NCI-H2196 treated with DMSO at 0.1 percent for 48 hours (cell line): ENCODE data around the gene RAB40AL.
A peak's percentile ranks its signal among the peaks of the same experiment; 100 is the strongest.
"Not testable (repeated sequence)": the region's sequence is repeated elsewhere in the genome, so short reads cannot be mapped to it uniquely, and the experiment has no call there.

Source experiments
- DNase-seq: peaks from one replicate; lab custom pipeline; 2025; ENCODE audit not compliant: unreplicated experiment; lab: John Stamatoyannopoulos, UW

The RAB40AL gene

GRCh38 chrX:102936972-102937371 lies at the start of gene RAB40AL:
TSS of gene RAB40AL (plus strand) at chrX:102937272. CDS start at chrX:102937319, 47 bp downstream.
- not testable (repeated sequence) for DNase-seq

- no peak for DNase-seq
Observed at GRCh38 chrX:102887687-102888086, 49.4 kb upstream of the RAB40AL start.

GRCh38 chrX:102892103-102892502 lies 45.0 kb upstream of the RAB40AL start:
- DNase-seq = no peak

GRCh38 chrX:102899940-102900916 lies 36.8 kb upstream of the RAB40AL start:
- DNase-seq = no peak

- DNase-seq = no peak
Observed at GRCh38 chrX:102902355-102902754, 34.7 kb upstream of the RAB40AL start.

GRCh38 chrX:102930990-102931756 lies 5.9 kb upstream of the RAB40AL start:
- DNase-seq = no peak

GRCh38 chrX:102934624-102935023 lies 2.4 kb upstream of the RAB40AL start:
- no peak for DNase-seq

GRCh38 chrX:102950908-102951866 lies 14.1 kb downstream of the RAB40AL start:
- peak; percentile 4 for DNase-seq

- no peak for DNase-seq
Observed at GRCh38 chrX:102957751-102958150, 20.7 kb downstream of the RAB40AL start.

GRCh38 chrX:102958794-102959193 lies 21.7 kb downstream of the RAB40AL start:
- no peak for DNase-seq

- no peak for DNase-seq
Observed at GRCh38 chrX:102959471-102959870, 22.4 kb downstream of the RAB40AL start.

GRCh38 chrX:102963955-102964354 lies 26.9 kb downstream of the RAB40AL start:
- no peak for DNase-seq

- DNase-seq = no peak
Observed at GRCh38 chrX:102964940-102965339, 27.9 kb downstream of the RAB40AL start.

- no peak for DNase-seq
Observed at GRCh38 chrX:102966701-102967100, 29.6 kb downstream of the RAB40AL start.

- DNase-seq = no peak
Observed at GRCh38 chrX:102968216-102968615, 31.1 kb downstream of the RAB40AL start.

GRCh38 chrX:102971536-102971935 lies 34.5 kb downstream of the RAB40AL start:
- DNase-seq = not testable (repeated sequence)

GRCh38 chrX:102975016-102975415 lies 37.9 kb downstream of the RAB40AL start:
- DNase-seq = no peak

GRCh38 chrX:102976286-102976685 lies 39.2 kb downstream of the RAB40AL start:
- DNase-seq = no peak

GRCh38 chrX:102976793-102977495 lies 39.9 kb downstream of the RAB40AL start:
- no peak for DNase-seq

- DNase-seq = no peak
Observed at GRCh38 chrX:102978594-102978993, 41.5 kb downstream of the RAB40AL start.
